CD8-positive, alpha-beta memory T cell (primary cell): ENCODE data around the gene EIPR1. TPM values are rescaled to one million over a fixed set of nuclear protein-coding genes. Genes with fewer than 3 reads are reported as not detected.
"Not testable (repeated sequence)": the region's sequence is repeated elsewhere in the genome, so short reads cannot be mapped to it uniquely, and the experiment has no call there.

Source experiments
- CTCF ChIA-PET: fragments of 350-600 bp; sonication (Branson Sonifier 250); formaldehyde crosslinking; loops from one replicate; lab custom pipeline; 2021; ENCODE audit warnings: antibody characterized with exemption; lab: Charles Lee
- POLR2A ChIA-PET: fragments of 350-600 bp; sonication (Branson Sonifier 250); formaldehyde crosslinking; loops from one replicate; lab custom pipeline; 2021; ENCODE audit warnings: antibody characterized with exemption; lab: Charles Lee
- DNase-seq, 5 donors: peaks; one replicate each; pipeline versions ENCODE4 v3.0.0 to v3.0.0-alpha.2; 2020 to 2022; ENCODE audit warnings: mixed read lengths in 1 of 5
- H3K27ac ChIP-seq: one replicate; pipeline ENCODE4 v1.7.0; 2013; ENCODE audit warnings: low read depth, mild to moderate bottlenecking, low read length, moderate library complexity
- H3K27me3 ChIP-seq: 2 replicates; pipeline ENCODE4 v1.7.0; 2013; ENCODE audit warnings: low read length, mild to moderate bottlenecking; ENCODE audit not compliant: insufficient read depth, poor library complexity, severe bottlenecking
- H3K36me3 ChIP-seq: 2 replicates; pipeline ENCODE4 v1.7.0; 2013; ENCODE audit warnings: mild to moderate bottlenecking, low read length, moderate library complexity; ENCODE audit not compliant: insufficient read depth
- H3K4me1 ChIP-seq: 2 replicates; pipeline ENCODE4 v1.7.0; 2013; ENCODE audit warnings: mild to moderate bottlenecking, low read length, moderate library complexity; ENCODE audit not compliant: insufficient read depth
- H3K4me3 ChIP-seq: 2 replicates; pipeline ENCODE4 v1.7.0; 2013; ENCODE audit warnings: mild to moderate bottlenecking, low read length
- H3K9me3 ChIP-seq: 2 replicates; pipeline ENCODE4 v1.7.0; 2013; ENCODE audit warnings: mild to moderate bottlenecking, low read length
- H3K27ac Mint-ChIP-seq, 8 donors: one replicate each; pipeline ENCODE4 v1.8.0; 2020 to 2021; ENCODE audit warnings: mixed read lengths in 8 of 8, mild to moderate bottlenecking in 6 of 8, inconsistent platforms in 3 of 8, moderate library complexity in 3 of 8
- H3K27me3 Mint-ChIP-seq, 2 donors: one replicate each; pipeline ENCODE4 v1.8.0; 2020 to 2021; ENCODE audit warnings: mixed read lengths in 2 of 2, mild to moderate bottlenecking in 1 of 2, moderate library complexity in 1 of 2
- H3K36me3 Mint-ChIP-seq, 3 donors: one replicate each; pipeline ENCODE4 v1.8.0; 2020 to 2021; ENCODE audit warnings: mixed read lengths in 3 of 3, inconsistent platforms in 1 of 3, mild to moderate bottlenecking in 1 of 3
- H3K4me1 Mint-ChIP-seq, 3 donors: one replicate each; pipeline ENCODE4 v1.8.0; 2020 to 2021; ENCODE audit warnings: mixed read lengths in 3 of 3, inconsistent platforms in 1 of 3, mild to moderate bottlenecking in 1 of 3
- H3K4me3 Mint-ChIP-seq, 7 donors: one replicate each; pipeline ENCODE4 v1.8.0; 2020 to 2021; ENCODE audit warnings: mixed read lengths in 7 of 7, mild to moderate bottlenecking in 6 of 7, moderate library complexity in 4 of 7, inconsistent platforms in 2 of 7
- H3K9me3 Mint-ChIP-seq, 5 donors: one replicate each; pipeline ENCODE4 v1.8.0; 2020 to 2022; ENCODE audit warnings: mixed read lengths in 5 of 5, mild to moderate bottlenecking in 3 of 5, moderate library complexity in 2 of 5, inconsistent platforms in 1 of 5
- polyA plus RNA-seq: library from polyadenylated mRNA; unstranded; fragments of 300-500 nt; fragmentation: Illumina TruSeq; gene quantifications from one replicate; pipeline ENCODE4 v1.2.3, GENCODE V29; 2021
- total RNA-seq, 2 experiments: library from RNA; stranded (reverse); gene quantifications; one replicate each; pipeline ENCODE4 v1.2.3, GENCODE V29; 2021

Gene EIPR1
- total and polyA plus RNA-seq, 3 experiments from 2014 or later = 39.2 to 43.9 (median 41.6) TPM

DNA sequence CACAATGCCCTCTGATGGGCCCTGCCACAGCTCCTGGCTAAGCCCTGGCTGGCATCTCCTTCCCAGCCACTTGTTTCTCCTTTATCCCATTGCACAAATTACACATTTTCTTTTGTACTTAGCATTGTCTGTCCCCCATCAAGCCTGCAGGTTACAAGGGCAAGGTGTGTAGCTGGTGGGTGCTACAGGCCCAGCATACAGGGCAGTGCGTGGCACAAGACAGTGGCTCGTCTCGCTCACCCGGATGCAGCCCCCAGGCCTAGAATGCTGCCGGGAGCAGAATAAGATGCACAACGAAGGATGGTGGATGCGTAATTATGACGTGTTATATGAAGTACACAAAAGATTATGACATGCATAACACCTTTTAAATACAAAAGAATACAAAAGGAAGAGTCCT, 87.6 kb downstream of the EIPR1 start:
- Histone ChIP-seq H3K4me1 (no peaks in the 10 kb centered on the region), H3K4me3 (no peak overlapping the region), H3K36me3 (no peaks in the 10 kb centered on the region), H3K9me3 (no peaks in the 10 kb centered on the region), H3K27me3 (no peaks in the 10 kb centered on the region), H3K27ac (no peak overlapping the region)
- no peaks in the 10 kb centered on the region for H3K9me3 Mint-ChIP-seq
- H3K27ac Mint-ChIP-seq = peak overlapping the region in 3 of 8 donors; percentile 8 to 60 (median 12)
- H3K4me3 Mint-ChIP-seq = no peak overlapping the region
- no peaks in the 10 kb centered on the region for H3K27me3 Mint-ChIP-seq
- CTCF ChIA-PET = no interaction called here
- DNase-seq = no peak
- H3K36me3 Mint-ChIP-seq = peaks cover 0 to 15% (median 4%) of the 10 kb centered on the region in 3 donors
- POLR2A ChIA-PET = no interaction called here
- H3K4me1 Mint-ChIP-seq = peaks cover 5 to 20% (median 8%) of the 10 kb centered on the region in 3 donors

GRCh38 chr2:3289526-3289925, 88.1 kb downstream of the EIPR1 start:
- no peak overlapping the region for H3K27ac ChIP-seq
- no peaks in the 10 kb centered on the region for H3K9me3 ChIP-seq
- Mint-ChIP-seq H3K27ac (peak overlapping the region in 2 of 8 donors; percentile 12 to 60), H3K27me3 (no peaks in the 10 kb centered on the region), H3K4me1 (peaks cover 8 to 24% (median 8%) of the 10 kb centered on the region in 3 donors), H3K4me3 (no peak overlapping the region), H3K36me3 (peaks cover 0 to 19% (median 4%) of the 10 kb centered on the region in 3 donors), H3K9me3 (no peaks in the 10 kb centered on the region)
- ChIA-PET POLR2A (no interaction called here), CTCF (no interaction called here)
- H3K36me3 ChIP-seq = no peaks in the 10 kb centered on the region
- DNase-seq = no peak
- no peaks in the 10 kb centered on the region for H3K4me1 ChIP-seq
- H3K4me3 ChIP-seq = no peak overlapping the region
- H3K27me3 ChIP-seq = no peaks in the 10 kb centered on the region

- no peak overlapping the region for H3K4me3 Mint-ChIP-seq
- H3K4me1 ChIP-seq = no peaks in the 10 kb centered on the region
- peak overlapping the region in 2 of 8 donors; percentile 36 to 48 for H3K27ac Mint-ChIP-seq
- H3K4me1 Mint-ChIP-seq = peaks cover 8 to 26% (median 8%) of the 10 kb centered on the region in 3 donors
- ChIA-PET POLR2A (no interaction called here), CTCF (no interaction called here)
- DNase-seq = no peak
- H3K27me3 Mint-ChIP-seq = no peaks in the 10 kb centered on the region
- H3K36me3 Mint-ChIP-seq = peaks cover 0 to 22% (median 4%) of the 10 kb centered on the region in 3 donors
- H3K4me3 ChIP-seq = no peak overlapping the region
- H3K27ac ChIP-seq = no peak overlapping the region
- no peaks in the 10 kb centered on the region for H3K9me3 ChIP-seq
- no peaks in the 10 kb centered on the region for H3K9me3 Mint-ChIP-seq
- no peaks in the 10 kb centered on the region for H3K36me3 ChIP-seq
- H3K27me3 ChIP-seq = no peaks in the 10 kb centered on the region
Observed at GRCh38 chr2:3289171-3289515, 88.5 kb downstream of the EIPR1 start.

DNA sequence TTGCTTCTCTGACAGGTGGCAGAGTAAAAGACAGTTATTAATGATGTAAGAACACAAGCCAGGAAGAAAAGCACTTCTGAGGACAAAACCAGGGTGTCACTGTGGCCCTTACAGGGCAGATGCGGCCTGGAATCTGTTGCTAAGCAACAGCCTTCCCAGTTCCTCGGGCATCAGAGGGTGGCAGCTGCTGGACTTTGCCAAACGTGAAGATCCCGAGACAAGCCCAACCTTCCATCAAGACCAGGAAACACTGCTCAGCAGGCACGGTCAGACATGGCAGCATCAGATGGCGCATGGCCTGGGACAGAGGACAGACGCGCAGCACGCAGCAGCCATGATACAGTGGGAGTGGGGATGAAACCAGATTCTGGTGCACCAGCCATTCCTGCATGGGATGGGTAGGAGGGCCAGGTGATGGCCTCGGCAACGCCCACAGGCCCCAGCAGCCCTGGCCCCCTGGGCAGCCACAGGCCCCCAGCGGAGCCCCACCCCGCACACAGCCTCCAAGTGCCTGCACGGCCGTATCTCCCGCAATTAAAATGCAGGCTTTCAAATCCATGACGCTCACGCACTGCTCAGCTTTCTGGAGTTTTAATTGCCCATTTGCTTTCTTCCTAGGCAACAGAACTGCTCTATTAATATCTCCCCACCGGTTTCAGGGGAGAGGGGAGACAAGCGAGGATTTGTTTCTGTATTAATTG, 89.0 kb downstream of the EIPR1 start:
- POLR2A ChIA-PET = no interaction called here
- Histone ChIP-seq H3K9me3 (no peaks in the 10 kb centered on the region), H3K4me1 (no peaks in the 10 kb centered on the region), H3K4me3 (no peak overlapping the region), H3K27ac (no peak overlapping the region), H3K27me3 (no peaks in the 10 kb centered on the region), H3K36me3 (no peaks in the 10 kb centered on the region)
- DNase-seq = no peak
- Mint-ChIP-seq H3K27me3 (no peaks in the 10 kb centered on the region), H3K36me3 (peaks cover 0 to 22% (median 4%) of the 10 kb centered on the region in 3 donors), H3K4me1 (peaks cover 8 to 26% (median 8%) of the 10 kb centered on the region in 3 donors), H3K9me3 (no peaks in the 10 kb centered on the region), H3K4me3 (no peak overlapping the region), H3K27ac (peak overlapping the region in 1 of 8 donors; percentile 36)
- CTCF ChIA-PET = no interaction called here

DNA sequence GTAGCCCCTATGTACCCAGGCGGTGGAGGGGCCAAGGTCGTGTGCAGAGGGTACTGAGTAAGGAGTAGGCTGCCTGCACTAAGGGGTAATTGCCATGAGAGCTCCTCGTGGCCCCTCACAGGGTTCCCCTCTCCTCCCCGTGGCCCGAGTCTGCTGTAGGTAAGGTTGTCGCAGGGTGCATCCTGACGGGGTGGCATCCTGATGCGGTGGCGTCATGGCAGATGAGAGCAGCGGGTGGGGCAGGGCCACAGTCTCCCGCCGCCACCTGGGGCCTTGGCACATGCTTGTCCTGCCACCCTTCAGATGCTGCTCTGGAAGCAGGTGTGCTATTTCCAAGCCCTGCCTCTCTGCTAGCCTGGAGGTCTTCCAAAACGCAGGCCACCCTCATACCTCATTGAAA, 89.7 kb downstream of the EIPR1 start:
- Histone ChIP-seq H3K27ac (no peak overlapping the region), H3K9me3 (no peaks in the 10 kb centered on the region), H3K27me3 (no peaks in the 10 kb centered on the region), H3K4me3 (no peak overlapping the region), H3K4me1 (no peaks in the 10 kb centered on the region), H3K36me3 (no peaks in the 10 kb centered on the region)
- ChIA-PET CTCF (no interaction called here), POLR2A (no interaction called here)
- H3K27me3 Mint-ChIP-seq = no peaks in the 10 kb centered on the region
- no peak for DNase-seq
- no peaks in the 10 kb centered on the region for H3K9me3 Mint-ChIP-seq
- H3K27ac Mint-ChIP-seq = peak overlapping the region in 1 of 8 donors; percentile 11
- H3K4me3 Mint-ChIP-seq = no peak overlapping the region
- H3K36me3 Mint-ChIP-seq = peaks cover 0 to 23% (median 4%) of the 10 kb centered on the region in 3 donors
- H3K4me1 Mint-ChIP-seq = peaks cover 7 to 28% (median 11%) of the 10 kb centered on the region in 3 donors

DNA sequence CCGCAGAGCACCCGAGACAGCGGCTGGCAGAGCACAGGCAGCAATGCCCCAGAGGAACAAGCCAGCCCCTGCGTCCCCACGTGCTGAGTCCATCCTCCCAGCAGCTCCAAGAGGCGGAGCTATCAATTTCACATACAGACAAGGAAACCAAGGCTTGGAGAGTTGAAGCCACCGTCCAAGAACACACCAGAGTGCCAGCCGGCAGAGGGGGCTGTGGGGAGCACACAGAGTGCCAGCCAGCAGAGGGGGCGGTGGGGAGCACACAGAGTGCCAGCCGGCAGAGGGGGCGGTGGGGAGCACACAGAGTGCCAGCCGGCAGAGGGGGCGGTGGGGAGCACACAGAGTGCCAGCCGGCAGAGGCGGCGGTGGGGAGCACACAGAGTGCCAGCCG, 91.0 kb downstream of the EIPR1 start:
- DNase-seq, H3K4me3 Mint-ChIP-seq, H3K4me3 ChIP-seq, H3K36me3 ChIP-seq, H3K27ac Mint-ChIP-seq, H3K27me3 Mint-ChIP-seq, H3K9me3 ChIP-seq, H3K9me3 Mint-ChIP-seq, CTCF ChIA-PET, H3K4me1 ChIP-seq, H3K27ac ChIP-seq, H3K27me3 ChIP-seq, POLR2A ChIA-PET: not testable (repeated sequence)
- Mint-ChIP-seq H3K36me3 (peaks cover 0 to 25% (median 4%) of the 10 kb centered on the region in 3 donors), H3K4me1 (peaks cover 6 to 31% (median 7%) of the 10 kb centered on the region in 3 donors)

DNA sequence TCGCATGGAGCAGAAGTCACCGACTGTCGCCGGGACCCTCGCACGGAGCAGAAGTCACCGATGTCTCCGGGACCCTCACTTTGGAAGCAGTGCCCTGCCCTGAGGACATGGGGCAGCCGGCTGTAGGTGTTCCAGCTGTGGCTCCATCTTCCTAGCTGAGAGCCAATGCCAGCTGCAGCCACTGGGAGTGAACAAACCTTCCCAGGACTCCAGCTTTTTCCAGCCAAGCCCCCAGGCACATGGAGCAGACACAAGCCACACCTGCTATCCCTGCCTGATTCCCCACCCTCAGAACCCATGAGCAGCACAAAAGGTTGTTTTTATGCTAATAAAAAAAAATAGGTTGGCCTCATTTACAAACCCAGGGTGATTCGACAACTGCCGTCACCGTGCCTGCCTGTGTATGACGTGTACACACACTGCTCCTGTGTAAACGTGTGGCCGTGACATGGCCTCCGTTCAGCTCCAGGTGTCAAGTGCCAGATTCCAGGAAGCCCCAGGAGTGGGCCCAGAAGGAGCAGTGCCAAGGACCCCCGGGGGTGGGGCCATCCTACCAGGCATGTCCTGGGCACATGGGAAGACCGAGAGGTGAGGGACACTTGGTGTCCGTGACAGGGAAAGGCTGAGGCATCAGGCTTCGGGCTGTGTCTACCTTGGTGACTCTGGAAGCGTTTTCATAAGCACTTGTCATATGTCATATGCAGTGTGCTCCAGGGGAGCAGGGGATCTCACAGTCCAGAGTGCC, 91.5 kb downstream of the EIPR1 start:
- no peak for DNase-seq
- Mint-ChIP-seq H3K9me3 (no peaks in the 10 kb centered on the region), H3K36me3 (peaks cover 0 to 31% (median 4%) of the 10 kb centered on the region in 3 donors), H3K27ac (peak overlapping the region in 1 of 8 donors; percentile 84), H3K4me1 (peaks cover 6 to 31% (median 6%) of the 10 kb centered on the region in 3 donors), H3K27me3 (no peaks in the 10 kb centered on the region), H3K4me3 (no peak overlapping the region)
- Histone ChIP-seq H3K27me3 (no peaks in the 10 kb centered on the region), H3K4me1 (no peaks in the 10 kb centered on the region), H3K27ac (no peak overlapping the region), H3K4me3 (no peak overlapping the region), H3K9me3 (no peaks in the 10 kb centered on the region), H3K36me3 (peaks cover 5% of the 10 kb centered on the region)
- POLR2A ChIA-PET = no interaction called here
- CTCF ChIA-PET = no interaction called here
